Heart right ventricle (tissue), 16 donors: ENCODE results near the gene MBD3. TPM values are rescaled to one million over a fixed set of nuclear protein-coding genes. Genes with fewer than 3 reads are reported as not detected.

Experiments used
- ATAC-seq, 8 donors: fragments of 200-7000 bp; cut with Tn5 transposase; one replicate each; pipeline ENCODE4 v1.9.1; 2020; ENCODE audit warnings: mild to moderate bottlenecking in 8 of 8, moderate library complexity in 8 of 8, moderate number of reproducible peaks in 1 of 8
- DNase-seq, 2 donors: peaks; one replicate each; pipeline ENCODE4 v3.0.0-alpha.2; 2020
- H3K27ac ChIP-seq, 10 donors: fragments of 200-600 bp; sonication (generic) in 2 of 10; one replicate each; pipeline versions ENCODE4 v1.5.0 to v1.8.0; 2020 to 2022; ENCODE audit warnings: mild to moderate bottlenecking in 3 of 10
- H3K27me3 ChIP-seq, 7 donors: fragments of 200-600 bp; one replicate each; pipeline ENCODE4 v1.8.0; 2021 to 2022; ENCODE audit warnings: mild to moderate bottlenecking in 2 of 7
- H3K36me3 ChIP-seq, 9 donors: fragments of 200-600 bp; sonication (generic) in 1 of 9; one replicate each; pipeline versions ENCODE4 v1.5.0 to v1.8.0; 2020 to 2022; ENCODE audit warnings: mild to moderate bottlenecking in 2 of 9
- H3K4me1 ChIP-seq, 9 donors: fragments of 200-600 bp; sonication (generic) in 1 of 9; one replicate each; pipeline versions ENCODE4 v1.5.0 to v1.8.0; 2020 to 2022; ENCODE audit warnings: mild to moderate bottlenecking in 4 of 9
- H3K4me3 ChIP-seq, 10 donors: fragments of 200-600 bp; sonication (generic) in 2 of 10; one replicate each; pipeline versions ENCODE4 v1.5.0 to v1.8.0; 2020 to 2022; ENCODE audit warnings: mild to moderate bottlenecking in 7 of 10, moderate library complexity in 2 of 10
- H3K9me3 ChIP-seq, 11 donors: fragments of 200-600 bp in 10 of 11; sonication (generic) in 2 of 11; one replicate each; pipeline versions ENCODE4 v1.5.0 to v1.8.0; 2013 to 2022; ENCODE audit warnings: mild to moderate bottlenecking in 2 of 11, control low read depth in 1 of 11, moderate library complexity in 1 of 11
- WGBS, 2 donors: extraction: QIAGEN DNeasy Blood & Tissue Kit; methylation state at CpG; one replicate each; pipeline ENCODE4 v1.1.7; 2013; ENCODE audit warnings: inconsistent platforms in 1 of 2; 5-methylcytosine and 5-hydroxymethylcytosine counted together
- intact Hi-C, 10 donors: fragments of 100-400 bp; cut with DNase I; formaldehyde crosslinking; loops; one replicate each; pipeline versions ENCODE4 v1.11.1 to v1.14.2; 2022
- polyA plus RNA-seq, 2 donors: library from polyadenylated mRNA; stranded (reverse); fragments of 200-250 nt; gene quantifications; one replicate each; pipeline ENCODE4 v1.2.3, GENCODE V29; 2013
- total RNA-seq, 10 donors: library from RNA; stranded (reverse); fragmentation: NEBNext Ultra II Directional in 3 of 10; extraction: Animal tissue kit (Norgen Biotek cat#: 25700) in 3 of 10; gene quantifications; one replicate each; pipeline versions ENCODE4 v1.2.1 to v1.2.4, GENCODE V29; 2021 to 2023
- TF ChIP-seq, protein P1 (sequence below), 9 donors: fragments of 200-600 bp; sonication (generic) in 2 of 9; IDR thresholded peaks; one replicate each; pipeline versions ENCODE4 v1.5.0 to v1.8.0; 2021 to 2022; ENCODE audit warnings: antibody characterized with exemption in 9 of 9, mild to moderate bottlenecking in 5 of 9, moderate library complexity in 1 of 9
- donor health status: Arrhythmogenic right ventricular cardiomyopathy.
- donor health status: ischemic (EF 13 %, LVEDD 7.1; RV severe dilation, severe dysfunction).
- donor health status: healthy with polysubstance abuse.
- donor health status: DM: no; HTN: yes; CAD: no.
- donor health status: DM: no; HTN: no; CAD: no.
- donor health status: ischemic (EF 25% LVEDD 6.9; RV normal size, moderate dysfunction).
- donor health status: ischemic (EF 25% LVEDD 5.7; RV mildly dilated, moderate dysfunction).
- donor health status: healthy.
- donor health status: DM: yes; HTN: yes; CAD: no.
- donor health status: Ischemic cardiomyopathy.
- donor health status: ischemic (EF 35%, LVEDD 5.7; RV mildly dilated, moderate dysfunction).
- donor health status: nonischemic (EF 11% LVEDD 7.7; RV severe dilation, severe dysfunction).
- donor health status: DM: yes; HTN: yes; CAD: no.
- donor health status: PGD.
- donor health status: ischemic (EF 29% LVEDD 5.4; RV normal size, mild dysfunction).
- donor health status: nonischemic (EF 23%, LVEDD 6.1; RV moderate dilation, normal function).

MBD3 gene
- total and polyA plus RNA-seq, 12 donors, result 34.5 to 125 (median 52.4) TPM

- H3K4me3 ChIP-seq, result no peak overlapping the region
- H3K27me3 ChIP-seq, result no peaks in the 10 kb centered on the region
- intact Hi-C loops, result no loop called here
- no peak overlapping the region for H3K27ac ChIP-seq
- peaks cover 0 to 68% (median 5%) of the 10 kb centered on the region in 9 donors for H3K36me3 ChIP-seq
- ATAC-seq, result no peak
- no peaks in the 10 kb centered on the region for H3K4me1 ChIP-seq
- no peaks in the 10 kb centered on the region for H3K9me3 ChIP-seq
- TF ChIP-seq, protein P1, sequence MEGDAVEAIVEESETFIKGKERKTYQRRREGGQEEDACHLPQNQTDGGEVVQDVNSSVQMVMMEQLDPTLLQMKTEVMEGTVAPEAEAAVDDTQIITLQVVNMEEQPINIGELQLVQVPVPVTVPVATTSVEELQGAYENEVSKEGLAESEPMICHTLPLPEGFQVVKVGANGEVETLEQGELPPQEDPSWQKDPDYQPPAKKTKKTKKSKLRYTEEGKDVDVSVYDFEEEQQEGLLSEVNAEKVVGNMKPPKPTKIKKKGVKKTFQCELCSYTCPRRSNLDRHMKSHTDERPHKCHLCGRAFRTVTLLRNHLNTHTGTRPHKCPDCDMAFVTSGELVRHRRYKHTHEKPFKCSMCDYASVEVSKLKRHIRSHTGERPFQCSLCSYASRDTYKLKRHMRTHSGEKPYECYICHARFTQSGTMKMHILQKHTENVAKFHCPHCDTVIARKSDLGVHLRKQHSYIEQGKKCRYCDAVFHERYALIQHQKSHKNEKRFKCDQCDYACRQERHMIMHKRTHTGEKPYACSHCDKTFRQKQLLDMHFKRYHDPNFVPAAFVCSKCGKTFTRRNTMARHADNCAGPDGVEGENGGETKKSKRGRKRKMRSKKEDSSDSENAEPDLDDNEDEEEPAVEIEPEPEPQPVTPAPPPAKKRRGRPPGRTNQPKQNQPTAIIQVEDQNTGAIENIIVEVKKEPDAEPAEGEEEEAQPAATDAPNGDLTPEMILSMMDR (IDR thresholded peaks at IDR 0.05), result no peak
- DNase-seq, result no peak
- WGBS, 2 donors, result 93 to 94% methylated on average over 31 to 32 of the region's 32 CpGs
Observed at GRCh38 chr19:1626417-1627010, 33.8 kb upstream of the MBD3 start.

DNA sequence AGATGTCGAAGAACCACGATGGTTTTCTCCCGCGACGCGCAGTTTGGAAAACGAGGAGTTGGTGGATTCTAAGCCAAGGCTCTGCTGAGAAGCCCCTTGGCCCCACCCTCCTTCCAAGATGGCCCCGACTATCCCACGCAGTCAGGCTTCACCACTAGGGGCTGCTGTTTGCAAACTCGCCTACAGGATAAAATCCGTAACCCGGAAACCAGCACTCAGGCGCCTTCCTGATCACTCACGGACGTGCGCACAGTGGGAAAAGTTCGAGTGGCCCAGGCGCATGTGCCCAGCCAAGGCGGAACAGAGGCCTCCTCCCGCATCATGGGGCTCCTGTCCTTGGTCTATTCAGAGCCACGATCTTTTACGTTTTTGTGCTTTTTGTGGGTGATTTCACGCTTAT lies 31.8 kb upstream of the MBD3 start:
- no peaks in the 10 kb centered on the region for H3K27me3 ChIP-seq
- intact Hi-C loops, result loop anchor here in 1 of 10 donors (5.0 kb wide), 1 partner anchor 143 kb away; no protein-coding TSS in a partner anchor
- no peak overlapping the region for H3K27ac ChIP-seq
- 66 to 87% methylated on average over 23 of the region's 23 CpGs for WGBS, 2 donors
- no peaks in the 10 kb centered on the region for H3K4me1 ChIP-seq
- peak; percentile 48 to 50 for DNase-seq
- no peaks in the 10 kb centered on the region for H3K9me3 ChIP-seq
- H3K36me3 ChIP-seq, result peaks cover 0 to 72% (median 5%) of the 10 kb centered on the region in 9 donors
- ATAC-seq, result peak in 6 of 8 donors; percentile 35 to 73 (median 59)
- no peak overlapping the region for H3K4me3 ChIP-seq
- TF ChIP-seq, protein P1 (IDR thresholded peaks at IDR 0.05), result peak in 7 of 9 donors; percentile 46 to 64 (median 54)

- DNase-seq (no peak), ATAC-seq (no peak)
- intact Hi-C loops, result loop anchor here in 1 of 10 donors (5.0 kb wide), 1 partner anchor 145 kb away; no protein-coding TSS in a partner anchor
- TF ChIP-seq, protein P1 (IDR thresholded peaks at IDR 0.05), result no peak
- H3K9me3 ChIP-seq, result no peaks in the 10 kb centered on the region
- no peaks in the 10 kb centered on the region for H3K27me3 ChIP-seq
- H3K36me3 ChIP-seq, result peaks cover 0 to 90% (median 5%) of the 10 kb centered on the region in 9 donors
- WGBS, 2 donors, result 94 to 95% methylated on average over 5 of the region's 5 CpGs
- peaks cover 0 to 15% (median 0%) of the 10 kb centered on the region in 9 donors for H3K4me1 ChIP-seq
- no peak overlapping the region for H3K4me3 ChIP-seq
- no peak overlapping the region for H3K27ac ChIP-seq
Observed at GRCh38 chr19:1622541-1622940, 29.9 kb upstream of the MBD3 start.

- no peak overlapping the region for H3K27ac ChIP-seq
- intact Hi-C loops, result loop anchor here in 1 of 10 donors (5.0 kb wide), 1 partner anchor 145 kb away; no protein-coding TSS in a partner anchor
- peaks cover 0 to 93% (median 5%) of the 10 kb centered on the region in 9 donors for H3K36me3 ChIP-seq
- TF ChIP-seq, protein P1 (IDR thresholded peaks at IDR 0.05), result no peak
- 88 to 90% methylated on average over 18 to 23 of the region's 23 CpGs for WGBS, 2 donors
- peaks cover 0 to 20% (median 3%) of the 10 kb centered on the region in 9 donors for H3K4me1 ChIP-seq
- ATAC-seq (no peak), DNase-seq (no peak)
- no peaks in the 10 kb centered on the region for H3K9me3 ChIP-seq
- no peak overlapping the region for H3K4me3 ChIP-seq
- H3K27me3 ChIP-seq, result no peaks in the 10 kb centered on the region
Observed at GRCh38 chr19:1622007-1622406, 29.3 kb upstream of the MBD3 start.
